ENCODE results near the gene TXNDC16.

TXNDC16 gene

DNA sequence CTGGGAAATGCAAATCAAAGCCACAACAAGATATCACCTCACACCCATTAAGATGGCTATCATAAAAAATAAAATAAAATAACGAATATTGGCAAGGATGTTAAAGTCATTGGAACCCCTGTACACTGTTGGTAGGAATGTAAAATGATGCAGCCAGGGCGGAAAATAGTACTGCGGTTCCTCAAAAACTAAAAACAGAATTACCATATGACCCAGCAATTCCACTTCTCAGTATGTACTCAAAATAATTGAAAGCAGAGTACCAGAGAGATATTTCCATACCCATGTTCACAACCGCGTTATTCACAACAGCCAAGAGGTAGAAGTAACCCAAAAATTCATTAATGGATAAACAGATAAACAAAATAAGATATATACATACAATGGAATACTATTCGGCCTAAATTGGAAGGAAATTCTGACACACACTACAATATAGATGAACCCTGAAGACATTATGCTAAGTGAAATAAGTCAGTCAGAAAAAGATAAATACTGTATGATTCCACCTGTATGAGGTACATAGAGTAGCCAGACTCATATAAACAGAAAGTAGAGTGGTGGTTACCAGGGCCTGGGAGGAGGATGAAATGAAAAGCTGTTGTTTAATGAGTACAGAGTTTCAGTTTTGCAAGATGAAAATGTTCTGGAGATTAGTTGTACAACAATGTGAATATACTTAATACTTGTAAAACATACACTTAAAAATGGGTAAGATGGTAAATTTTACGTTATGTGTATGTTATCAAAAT, 84.6 kb downstream of the TXNDC16 start:
- TF ChIP-seq, protein P1, sequence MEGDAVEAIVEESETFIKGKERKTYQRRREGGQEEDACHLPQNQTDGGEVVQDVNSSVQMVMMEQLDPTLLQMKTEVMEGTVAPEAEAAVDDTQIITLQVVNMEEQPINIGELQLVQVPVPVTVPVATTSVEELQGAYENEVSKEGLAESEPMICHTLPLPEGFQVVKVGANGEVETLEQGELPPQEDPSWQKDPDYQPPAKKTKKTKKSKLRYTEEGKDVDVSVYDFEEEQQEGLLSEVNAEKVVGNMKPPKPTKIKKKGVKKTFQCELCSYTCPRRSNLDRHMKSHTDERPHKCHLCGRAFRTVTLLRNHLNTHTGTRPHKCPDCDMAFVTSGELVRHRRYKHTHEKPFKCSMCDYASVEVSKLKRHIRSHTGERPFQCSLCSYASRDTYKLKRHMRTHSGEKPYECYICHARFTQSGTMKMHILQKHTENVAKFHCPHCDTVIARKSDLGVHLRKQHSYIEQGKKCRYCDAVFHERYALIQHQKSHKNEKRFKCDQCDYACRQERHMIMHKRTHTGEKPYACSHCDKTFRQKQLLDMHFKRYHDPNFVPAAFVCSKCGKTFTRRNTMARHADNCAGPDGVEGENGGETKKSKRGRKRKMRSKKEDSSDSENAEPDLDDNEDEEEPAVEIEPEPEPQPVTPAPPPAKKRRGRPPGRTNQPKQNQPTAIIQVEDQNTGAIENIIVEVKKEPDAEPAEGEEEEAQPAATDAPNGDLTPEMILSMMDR (IDR thresholded peaks at IDR 0.05), result no peak
- Histone ChIP-seq H3K27ac (no peak overlapping the region), H3K4me3 (no peak overlapping the region)
- DNase-seq (ENCODE audit: low spot score), result no peak

DNA sequence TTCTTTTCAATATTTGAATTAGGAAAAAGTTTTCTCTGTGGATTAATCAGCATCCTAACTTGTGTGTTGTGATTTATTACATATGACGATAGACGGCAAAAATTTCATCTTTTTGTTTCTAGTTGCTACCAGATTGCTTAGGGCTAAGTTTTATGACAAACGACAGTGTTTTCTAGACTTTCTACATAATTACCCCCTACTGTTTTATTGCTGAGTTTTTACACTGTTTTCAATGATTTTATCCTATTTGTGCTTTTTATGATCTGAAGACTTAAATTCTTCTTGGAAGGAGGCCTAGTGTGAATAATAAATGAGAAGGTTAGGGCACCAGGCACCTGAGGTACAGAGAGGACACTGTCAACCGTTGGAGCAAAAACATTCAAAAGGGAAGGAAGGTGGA, 88.1 kb downstream of the TXNDC16 start:
- no peak overlapping the region for H3K27ac ChIP-seq
- no peak for DNase-seq (ENCODE audit: low spot score)
- TF ChIP-seq, protein P1 (IDR thresholded peaks at IDR 0.05), result no peak
- H3K4me3 ChIP-seq, result no peak overlapping the region

DNA sequence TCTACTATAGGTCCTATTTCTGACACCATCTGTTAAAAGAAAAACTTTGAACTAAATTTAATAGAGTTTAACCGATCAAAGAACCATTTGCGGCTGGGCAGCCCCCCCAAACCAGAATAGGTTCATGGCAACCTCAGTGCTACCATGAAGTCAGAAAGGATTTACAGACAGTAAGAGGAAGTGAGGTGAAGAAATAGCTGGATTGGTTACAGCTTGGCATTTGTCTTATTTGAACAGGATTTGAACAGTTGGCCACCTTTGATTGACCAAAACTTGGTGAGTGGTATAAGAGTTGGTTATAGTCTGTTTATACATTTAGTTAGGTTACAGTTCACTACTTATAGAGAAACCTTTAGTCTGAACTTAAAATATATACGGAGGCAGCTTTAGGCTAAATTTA, 88.9 kb downstream of the TXNDC16 start:
- H3K4me3 ChIP-seq, result no peak overlapping the region
- no peak overlapping the region for H3K27ac ChIP-seq
- TF ChIP-seq, protein P1 (IDR thresholded peaks at IDR 0.05), result no peak
- no peak for DNase-seq (ENCODE audit: low spot score)

DNA sequence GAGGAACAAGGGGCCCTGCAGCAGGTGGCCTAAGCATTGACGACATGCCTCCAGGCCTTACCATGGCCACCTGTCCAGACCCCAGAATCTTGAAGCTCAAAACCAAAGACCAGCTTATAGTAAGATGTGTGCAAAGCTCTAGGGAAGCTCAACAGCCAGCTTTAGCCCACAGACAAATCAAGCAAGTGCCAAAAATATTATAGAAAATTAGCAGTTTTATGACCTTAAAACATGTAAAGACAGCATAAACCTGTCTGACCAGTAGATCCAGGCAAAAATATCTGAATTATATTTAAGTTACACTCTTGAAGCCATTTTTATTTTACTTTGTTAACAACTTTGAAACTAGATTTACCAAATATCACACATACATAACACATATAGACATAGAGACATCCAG, 90.6 kb downstream of the TXNDC16 start:
- H3K27ac ChIP-seq, result no peak overlapping the region
- no peak overlapping the region for H3K4me3 ChIP-seq
- no peak for DNase-seq (ENCODE audit: low spot score)
- TF ChIP-seq, protein P1 (IDR thresholded peaks at IDR 0.05), result no peak

GRCh38 chr14:52458721-52459085, 93.6 kb downstream of the TXNDC16 start:
- DNase-seq (ENCODE audit: low spot score), result no peak
- H3K27ac ChIP-seq, result peak overlapping the region in 1 of 2 donors; percentile 42
- no peak overlapping the region for H3K4me3 ChIP-seq
- TF ChIP-seq, protein P1 (IDR thresholded peaks at IDR 0.05), result no peak

- Histone ChIP-seq H3K27ac (peak overlapping the region in 1 of 2 donors; percentile 67), H3K4me3 (no peak overlapping the region)
- TF ChIP-seq, protein P1 (IDR thresholded peaks at IDR 0.05), result no peak
- DNase-seq (ENCODE audit: low spot score), result no peak
These were observed 94.9 kb downstream of the TXNDC16 start for GRCh38 chr14:52457411-52457810.
